Measurements from ENCODE around the gene ZNF260. TPM values are rescaled to one million over a fixed set of nuclear protein-coding genes. Genes with fewer than 3 reads are reported as not detected.
A peak's percentile ranks its signal among the peaks of the same experiment; 100 is the strongest.

Gene ZNF260
- total RNA-seq, 1 donor from 2014 or later, result 32.6 TPM

DNA sequence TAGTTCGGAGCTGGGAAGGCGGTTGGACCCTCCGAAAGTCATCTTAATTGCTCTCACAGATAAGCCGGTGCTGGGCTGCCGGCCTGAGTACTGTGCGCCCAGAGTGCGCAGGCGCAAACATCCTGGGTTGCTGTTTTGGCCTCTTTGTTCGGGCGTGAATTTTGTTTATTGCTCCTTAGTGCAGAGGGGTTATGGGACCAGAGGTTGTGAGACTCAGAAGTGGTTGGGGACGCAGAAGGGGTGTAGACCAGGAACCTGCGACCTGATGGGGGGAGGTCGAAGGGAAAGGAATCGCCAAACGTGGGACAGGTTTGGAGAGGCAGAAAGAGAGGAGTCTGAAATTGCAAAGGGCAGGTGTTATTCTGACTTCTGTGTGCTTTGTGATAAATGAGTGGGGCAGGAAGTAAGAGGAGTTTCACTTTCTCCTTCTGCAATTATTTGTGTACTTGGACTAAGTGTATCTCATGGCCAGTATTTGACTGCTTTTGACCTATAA lies 38.1 kb downstream of the ZNF260 start:
- no peak for DNase-seq

DNA sequence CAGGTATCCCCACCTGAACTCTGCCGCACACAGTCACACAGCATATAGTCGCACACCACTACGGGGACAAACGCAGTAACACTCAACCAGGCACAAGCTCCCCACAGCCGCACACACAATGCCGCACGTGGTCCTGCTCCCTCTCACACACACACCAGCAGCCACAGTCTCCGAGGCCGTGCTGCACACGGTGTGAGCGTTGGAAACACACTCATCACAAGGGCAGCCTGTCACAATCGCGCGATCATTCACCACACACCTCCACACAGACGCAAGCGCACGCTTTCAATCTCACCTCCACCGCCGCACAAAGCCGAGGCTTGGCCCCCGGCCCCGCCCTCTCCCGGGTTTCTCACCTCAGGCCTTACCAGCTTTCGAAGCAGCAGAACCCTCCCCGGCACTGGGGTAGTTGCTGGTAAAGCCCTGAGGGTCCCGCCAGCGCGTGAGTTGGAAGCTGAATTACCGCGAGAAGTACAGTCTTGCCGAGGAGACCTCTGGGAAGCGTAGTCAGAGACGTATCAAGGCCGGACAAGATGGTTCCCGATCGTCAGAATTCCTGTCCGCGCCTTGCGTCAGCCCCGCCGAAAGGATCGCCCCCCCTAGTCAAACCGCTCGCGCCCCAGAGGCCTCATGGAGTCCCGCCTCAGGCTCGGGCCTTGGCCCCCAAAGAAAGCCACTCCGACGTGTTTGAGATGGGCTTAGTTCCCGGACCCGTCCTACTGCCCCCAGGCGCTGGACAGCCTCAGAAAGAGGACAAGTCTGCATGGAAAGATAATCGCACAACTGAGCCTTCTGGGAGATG lies 38.8 kb downstream of the ZNF260 start, which contains the start of gene ZNF566:
Gene ZNF566, minus strand, starts transcription at position 444 of the 802 bp plus-strand sequence. CDS start 13,004 bp downstream, outside the sequence.
- DNase-seq, result peak; percentile 94

DNA sequence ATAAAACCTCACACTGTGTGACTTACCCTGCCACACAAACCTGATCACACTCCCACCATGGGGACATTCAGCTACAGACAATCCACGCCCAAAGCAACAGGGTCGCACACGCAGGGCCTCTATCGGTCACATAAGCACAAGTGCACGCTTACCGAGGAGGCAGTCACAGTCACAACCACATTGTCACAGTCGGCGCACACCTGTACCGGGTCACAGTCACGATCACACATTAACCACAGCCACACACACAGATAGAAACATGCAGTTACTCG lies 39.3 kb downstream of the ZNF260 start:
- no peak for DNase-seq

DNA sequence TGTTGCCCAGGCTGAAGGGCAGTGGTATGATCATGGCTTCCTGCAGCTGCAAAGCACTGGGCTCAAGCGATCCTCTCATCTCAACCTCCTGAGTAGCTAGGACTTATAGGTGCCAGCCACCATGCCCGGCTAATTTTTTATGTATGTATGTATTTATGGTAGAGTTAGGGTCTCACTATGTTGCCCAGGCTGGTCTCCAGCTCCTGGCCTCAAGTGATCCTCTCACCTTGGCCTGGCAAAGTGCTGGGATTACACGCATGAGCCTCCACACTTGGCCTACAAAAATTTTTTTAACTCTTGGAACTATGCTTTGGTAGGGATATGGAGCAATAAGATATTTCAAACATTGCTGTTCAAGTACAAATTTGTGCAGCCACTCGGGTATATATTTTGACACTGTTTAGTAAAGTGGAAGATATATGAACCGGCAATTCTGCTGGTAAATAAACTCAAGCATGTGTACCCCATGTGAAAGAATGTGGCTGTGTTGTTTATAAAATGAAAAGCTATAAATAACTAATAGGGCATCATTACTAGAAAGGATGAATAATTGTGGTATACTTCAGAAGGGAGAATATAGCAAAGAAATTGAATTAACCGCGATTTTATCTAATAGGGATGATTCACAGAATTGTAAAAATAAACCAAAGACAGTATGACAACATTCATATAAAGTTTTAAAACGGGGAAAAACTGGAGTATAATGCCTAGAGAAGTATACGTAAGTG lies 39.8 kb downstream of the ZNF260 start:
- no peak for DNase-seq

DNA sequence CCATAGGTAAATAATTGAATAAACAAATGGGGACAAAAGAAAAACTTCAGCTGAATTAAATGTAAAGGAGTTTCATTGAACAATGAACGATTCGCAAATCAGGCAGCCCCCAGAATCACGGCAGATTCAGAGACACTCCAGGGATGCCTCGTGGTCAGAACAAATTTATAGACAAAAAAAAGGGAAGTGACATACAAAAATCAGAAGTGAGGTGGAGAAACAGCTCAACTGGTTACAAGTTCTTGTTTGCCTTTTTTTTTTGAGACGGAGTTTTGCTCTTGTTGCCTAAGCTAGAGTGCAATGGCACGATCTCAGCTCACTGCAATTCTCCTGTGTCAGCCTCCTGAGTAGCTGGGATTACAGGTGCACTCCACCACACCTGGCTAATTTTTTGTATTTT lies 44.4 kb downstream of the ZNF260 start:
- DNase-seq, result no peak

DNA sequence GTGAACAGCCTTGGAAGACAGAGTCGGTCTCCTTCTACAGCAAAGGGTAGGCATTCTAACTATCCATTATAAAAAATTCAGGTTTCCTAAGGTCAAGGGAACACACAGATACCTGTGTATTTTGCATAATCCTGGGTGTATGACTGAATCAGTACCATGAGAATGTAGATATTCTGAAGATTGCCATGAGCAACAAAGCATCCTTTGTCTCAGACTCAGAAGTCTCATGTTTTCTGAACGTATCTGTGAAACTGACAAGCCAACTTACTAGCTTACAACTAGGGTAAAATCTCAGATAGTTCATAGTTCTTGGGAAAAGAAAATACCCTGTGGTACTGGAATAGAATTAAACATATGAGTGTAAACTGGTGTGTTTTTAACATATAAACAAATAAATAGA lies 45.2 kb downstream of the ZNF260 start:
- DNase-seq, result no peak

Other genes with a start within 250 kb of the ZNF260 start
- 11.7 TPM for gene ZFP14, start 149.1 kb downstream of the ZNF260 start, total RNA-seq
- gene ZFP82, start 109.6 kb downstream of the ZNF260 start, total RNA-seq, result 8.8 TPM
- gene ZNF566, start 38.7 kb downstream of the ZNF260 start, total RNA-seq, result 13.7 TPM
- gene ZNF529, start 45.0 kb upstream of the ZNF260 start, total RNA-seq, result 18.3 TPM
- 9.3 TPM for gene ZNF382, start 77.0 kb upstream of the ZNF260 start, total RNA-seq
- gene ZNF461, start 138.6 kb upstream of the ZNF260 start, total RNA-seq, result 13.1 TPM
- 11.1 TPM for gene ZNF567, start 159.3 kb upstream of the ZNF260 start, total RNA-seq
- gene ZNF850, start 244.5 kb upstream of the ZNF260 start, total RNA-seq, result 4.5 TPM